Fibroblast of skin of back (primary cell): ENCODE data around the gene FAM24B.
"Not testable (repeated sequence)": the region's sequence is repeated elsewhere in the genome, so short reads cannot be mapped to it uniquely, and the experiment has no call there.

Experiments used
- DNase-seq: peaks from one replicate; pipeline ENCODE4 v3.0.0-alpha.2; 2013

The FAM24B gene

DNA sequence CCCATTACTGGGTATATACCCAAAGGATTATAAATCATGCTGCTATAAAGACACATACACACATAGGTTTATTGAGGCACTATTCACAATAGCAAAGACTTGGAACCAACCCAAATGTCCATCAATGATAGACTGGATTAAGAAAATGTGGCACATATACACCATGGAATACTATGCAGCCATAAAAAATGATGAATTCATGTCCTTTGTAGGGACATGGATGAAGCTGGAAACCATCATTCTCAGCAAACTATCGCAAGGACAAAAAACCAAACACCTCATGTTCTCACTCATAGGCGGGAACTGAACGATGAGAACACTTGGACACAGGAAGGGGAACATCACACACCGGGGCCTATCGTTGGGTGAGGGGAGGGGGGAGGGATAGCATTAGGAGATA lies 21.3 kb downstream of the FAM24B start:
- DNase-seq = not testable (repeated sequence)

DNA sequence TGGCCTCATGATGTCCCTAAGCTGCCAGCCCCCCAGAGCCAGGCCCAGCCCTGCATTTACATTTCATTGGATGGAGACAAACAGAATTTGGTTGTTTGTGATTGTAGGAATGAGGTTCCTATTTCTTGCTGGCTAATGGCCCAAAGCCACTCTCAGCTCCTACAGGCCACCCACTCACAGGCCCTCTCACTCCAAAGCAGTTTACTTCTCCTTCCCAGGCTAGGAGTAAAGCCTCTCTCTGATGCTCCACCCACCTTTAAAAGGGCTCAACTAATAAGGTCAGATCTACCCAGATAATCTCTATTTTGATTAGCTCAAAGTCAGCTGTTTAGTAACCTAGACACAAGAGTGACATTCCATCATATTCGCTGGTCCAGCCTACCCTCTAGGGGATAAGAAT lies 22.5 kb downstream of the FAM24B start:
- DNase-seq = no peak

DNA sequence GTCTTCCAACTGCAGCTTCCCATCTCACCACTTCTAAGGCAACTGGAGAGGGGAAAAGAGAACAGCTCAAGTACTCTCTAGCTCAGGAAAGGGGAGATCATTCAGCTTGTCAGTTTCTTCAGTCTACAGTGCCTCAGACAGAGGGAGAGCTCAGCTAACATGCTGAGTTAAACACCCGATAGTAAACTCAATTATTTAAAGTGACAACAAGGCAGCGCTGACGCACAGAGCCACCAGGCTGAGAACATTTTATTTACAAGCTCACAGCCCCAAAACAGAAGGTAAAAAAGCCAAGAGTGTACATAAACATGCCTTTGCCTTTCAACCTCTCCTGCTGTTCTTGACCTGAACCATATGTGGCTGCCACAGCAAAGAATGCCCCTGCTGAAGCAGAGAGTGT lies 23.6 kb downstream of the FAM24B start:
- no peak for DNase-seq

DNA sequence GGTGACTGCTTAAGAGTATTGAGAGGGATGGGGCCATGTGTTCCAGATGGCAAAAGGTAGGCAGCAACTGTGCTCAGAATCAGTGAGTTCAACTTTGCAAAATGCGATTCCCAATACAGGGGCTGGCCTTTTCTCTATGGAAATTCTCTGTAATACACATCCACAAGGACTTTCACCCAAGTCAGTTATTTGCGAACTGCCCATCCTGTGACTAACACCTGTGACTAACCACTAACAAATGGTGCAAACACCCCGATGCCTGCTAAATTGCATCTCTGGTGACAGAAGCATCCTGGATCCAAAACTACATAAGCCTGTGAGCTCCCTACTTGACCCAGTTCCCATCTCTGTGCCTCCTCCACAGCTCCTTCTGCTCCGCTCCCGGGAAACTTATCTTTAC lies 24.7 kb downstream of the FAM24B start:
- peak; percentile 91 for DNase-seq

DNA sequence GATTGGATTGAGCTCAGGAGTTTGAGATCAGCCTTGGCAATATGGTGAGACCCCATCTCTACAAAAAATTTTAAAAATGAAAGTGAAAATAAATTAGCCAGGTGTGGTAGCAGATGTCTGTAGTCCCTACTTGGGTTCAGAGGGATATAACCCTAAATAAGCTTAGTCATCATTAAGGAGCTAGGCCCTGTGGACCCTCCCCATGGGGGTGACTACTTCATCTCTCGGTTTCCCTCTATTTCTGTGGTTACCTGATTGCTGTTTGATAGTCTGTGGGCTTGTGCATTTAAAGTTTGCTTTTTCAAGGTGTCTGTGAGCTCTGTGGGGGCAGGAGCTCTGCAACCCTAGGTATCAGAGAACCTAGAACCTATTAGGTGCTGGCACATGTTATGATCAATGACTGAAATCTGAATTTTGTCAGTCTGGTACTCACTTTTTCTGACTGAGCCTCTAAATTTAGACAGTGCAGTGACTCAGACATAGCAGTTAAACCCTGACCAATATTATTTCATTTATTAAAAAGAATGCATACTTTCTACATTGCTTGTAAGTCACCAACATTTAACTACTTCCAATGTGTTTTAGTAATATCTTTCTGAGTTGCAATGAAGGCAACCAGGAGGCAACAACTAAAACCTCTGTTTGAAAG lies 25.6 kb downstream of the FAM24B start:
- peak; percentile 73 for DNase-seq

DNA sequence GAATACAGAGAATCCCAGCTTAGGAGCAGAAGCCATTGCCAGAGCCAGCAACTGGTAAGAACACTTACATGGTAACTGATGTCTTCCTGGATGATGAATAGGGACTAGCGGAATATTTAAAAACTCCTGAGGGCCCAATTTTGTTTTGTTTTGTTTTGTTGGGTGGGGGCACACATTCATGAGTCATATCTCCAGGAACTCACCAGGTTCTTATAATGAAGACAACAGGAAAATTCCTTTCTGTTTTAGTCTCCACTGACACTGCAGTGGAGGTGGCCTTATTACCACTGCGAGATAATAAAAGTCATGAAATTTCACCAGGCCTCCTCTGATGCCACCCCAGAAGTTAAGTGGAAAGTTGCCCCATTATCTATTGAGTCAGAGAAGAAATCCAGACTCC lies 27.1 kb downstream of the FAM24B start:
- DNase-seq = peak; percentile 74

DNA sequence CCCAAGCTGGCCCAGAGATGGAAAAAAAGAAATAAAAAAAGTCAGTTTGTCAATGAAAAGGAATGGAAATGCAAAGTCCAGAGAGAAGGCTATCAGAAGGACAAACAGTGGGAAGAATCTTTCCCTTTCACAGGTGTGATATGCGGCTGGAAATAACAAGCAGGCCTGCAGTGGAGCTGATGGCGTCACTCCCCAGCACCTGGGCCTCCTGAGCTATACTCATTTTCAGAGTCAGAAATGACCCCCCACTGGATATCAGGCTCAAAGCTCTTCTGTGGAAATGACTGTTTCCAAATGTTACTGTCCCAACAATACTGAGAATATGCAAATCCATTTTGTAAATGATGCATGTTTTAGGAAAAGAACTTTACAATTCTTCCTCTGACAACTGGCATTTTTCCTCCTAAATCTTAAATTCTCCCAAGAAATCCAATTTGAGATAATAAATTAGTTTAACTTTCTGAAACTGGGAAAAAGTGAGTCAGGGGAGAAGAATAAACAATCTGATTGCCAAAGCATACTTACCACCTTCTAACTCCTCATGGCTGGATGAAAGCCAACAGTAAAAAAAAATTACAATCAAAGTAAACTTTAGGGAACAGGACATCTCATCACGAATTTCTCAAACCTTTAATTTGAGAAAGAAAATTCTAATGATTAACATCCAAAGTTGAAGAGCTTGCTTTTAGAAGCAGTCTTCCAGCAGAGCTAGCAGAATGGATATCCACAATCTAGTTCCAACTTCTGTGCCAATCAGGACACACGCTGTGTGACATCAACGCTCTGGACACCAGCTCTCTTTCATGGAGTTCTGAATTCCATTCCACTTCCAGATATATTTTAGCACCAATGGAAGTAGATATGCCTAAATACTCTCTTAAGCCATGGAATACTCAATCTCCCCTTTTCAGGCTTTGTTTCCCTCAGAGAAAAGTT lies 28.4 kb downstream of the FAM24B start:
- DNase-seq = peak; percentile 58

DNA sequence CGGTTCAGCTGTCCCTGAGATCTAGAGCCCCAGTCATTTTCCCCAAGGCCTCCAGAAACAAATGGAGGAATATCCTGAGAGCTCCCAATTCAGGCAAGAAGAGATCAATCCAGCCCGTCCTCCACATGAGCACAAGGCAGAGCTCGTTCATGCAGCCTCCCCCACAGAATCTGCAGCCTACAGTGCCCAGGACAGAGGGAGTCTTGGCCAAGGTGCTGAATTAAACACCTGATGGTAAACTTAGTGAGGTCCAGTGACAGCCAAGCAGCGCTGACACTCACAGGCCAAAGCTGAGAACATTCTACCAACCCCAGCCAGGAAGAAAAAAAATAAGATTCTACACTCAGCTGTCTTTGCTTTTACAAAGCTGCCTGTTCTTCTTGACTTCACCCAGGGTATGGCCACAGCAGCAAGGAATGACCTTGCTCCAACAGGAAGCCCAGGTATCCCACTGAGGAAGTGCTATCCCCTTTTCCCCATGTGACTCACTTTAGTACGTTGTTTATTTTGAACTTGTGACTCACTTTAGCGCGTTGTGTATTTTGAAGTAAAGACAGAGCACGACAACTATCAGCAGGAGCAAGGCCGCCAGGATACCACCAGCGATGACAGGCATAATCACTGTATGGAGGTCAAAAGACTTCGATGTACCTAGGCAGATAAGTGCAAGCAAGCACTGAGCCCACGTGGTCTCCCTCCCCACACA lies 29.3 kb downstream of the FAM24B start:
- DNase-seq = no peak

DNA sequence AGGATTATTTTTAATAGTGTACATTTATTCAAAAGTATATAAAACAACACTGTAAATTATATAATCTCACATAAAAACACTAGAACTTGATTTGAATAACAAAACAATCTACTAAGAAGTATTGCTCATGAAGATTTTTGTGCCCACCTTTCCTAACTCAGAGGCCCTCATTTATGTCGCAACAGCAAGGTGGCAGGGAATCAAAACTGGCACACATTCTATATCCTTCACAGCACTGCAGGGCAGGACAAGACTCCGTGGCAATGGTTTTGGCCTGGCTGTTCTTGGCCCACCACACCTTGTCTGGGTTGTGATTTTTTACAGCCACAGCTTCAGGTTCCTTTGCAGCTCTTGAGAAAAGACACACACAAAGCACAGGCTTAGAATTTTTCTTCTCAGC lies 30.3 kb downstream of the FAM24B start:
- no peak for DNase-seq

DNA sequence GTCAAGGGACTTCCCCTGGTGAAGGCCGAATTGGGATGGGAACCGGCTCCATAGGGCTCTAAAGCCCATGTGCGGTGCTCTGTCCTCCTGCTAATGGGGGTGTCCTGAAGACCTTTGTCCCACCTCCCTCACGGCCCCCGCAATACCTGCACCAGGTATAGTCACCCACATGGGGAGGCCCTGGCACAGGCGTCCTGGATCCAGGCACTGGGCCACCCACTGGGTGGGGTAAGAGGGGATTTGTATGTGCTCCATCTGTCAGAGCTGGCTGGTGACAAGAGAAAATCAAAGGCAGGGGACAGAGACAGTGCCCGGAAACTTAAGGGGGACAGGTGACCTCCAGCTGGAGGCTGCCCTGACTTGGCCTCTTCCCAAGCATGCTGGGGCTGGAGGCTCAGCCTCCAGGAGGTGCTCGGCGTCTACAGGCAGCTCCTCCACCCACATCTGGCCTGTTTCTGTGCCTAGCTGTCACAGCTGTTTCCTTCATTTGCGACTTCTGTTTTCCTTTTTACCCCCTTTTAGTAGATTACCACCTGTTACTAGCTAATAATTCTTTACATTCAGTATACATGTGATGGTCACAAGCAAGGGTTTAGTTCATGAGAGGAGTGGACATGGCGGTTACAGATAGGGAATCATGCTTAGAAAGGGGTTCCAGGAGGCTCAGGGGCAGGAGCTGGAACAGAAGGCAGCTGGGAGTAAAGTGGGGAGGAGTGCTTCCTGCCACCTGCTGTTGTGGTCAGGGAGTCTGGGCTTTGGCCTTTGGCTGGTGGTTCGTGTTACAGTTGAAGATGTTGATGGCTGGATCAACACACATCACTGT lies 31.4 kb downstream of the FAM24B start:
- DNase-seq = no peak

DNA sequence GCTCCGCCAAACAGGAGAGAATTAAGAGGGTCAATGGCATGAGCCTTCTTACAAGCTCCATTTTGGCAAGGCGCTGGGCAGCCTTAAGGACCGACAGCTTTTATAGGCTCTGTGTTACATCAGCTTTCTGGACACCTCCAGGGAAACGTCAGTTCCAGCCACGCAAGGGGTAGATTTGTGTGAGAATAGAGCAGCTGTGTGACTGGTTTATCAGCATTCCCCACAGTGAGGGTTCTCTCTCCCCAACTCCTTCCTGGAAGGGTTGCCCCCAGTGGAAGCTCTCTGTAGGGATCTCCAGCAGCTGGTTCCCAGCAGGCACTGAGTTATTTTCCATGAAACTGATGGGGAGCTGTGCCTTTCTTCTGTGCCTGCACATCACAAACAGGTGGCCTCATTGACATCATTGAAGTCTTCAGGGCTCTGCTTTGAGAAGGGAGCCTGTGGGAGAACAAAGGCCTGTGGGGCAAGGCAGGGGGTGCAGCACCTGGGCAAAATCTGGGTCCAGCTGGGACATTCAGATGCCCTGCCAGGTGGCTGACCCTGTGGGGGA lies 33.5 kb downstream of the FAM24B start, which contains the start of gene CUZD1:
CUZD1 (minus strand) TSS at position 75 of the 550 bp plus-strand sequence; CDS start at position 61, 14 bp downstream.
- no peak for DNase-seq

DNA sequence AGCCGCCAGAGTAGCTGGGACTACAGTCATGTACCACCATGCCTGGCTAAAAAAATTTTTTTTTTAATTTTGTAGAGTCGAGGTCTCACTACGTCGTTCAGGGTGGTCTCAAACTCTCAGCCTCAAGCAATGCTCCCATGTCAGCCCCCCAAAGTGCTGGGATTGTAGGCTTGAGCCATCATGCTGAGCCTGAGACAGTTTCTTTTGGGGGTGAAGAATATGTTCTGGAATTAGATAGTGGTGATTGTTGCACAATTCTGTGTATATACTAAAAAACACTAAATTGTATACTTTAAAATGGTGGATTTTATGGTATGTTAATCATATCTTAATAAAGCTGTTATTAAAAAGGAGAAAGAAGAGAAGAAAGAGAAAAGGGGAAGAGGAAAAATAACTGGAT lies 35.2 kb downstream of the FAM24B start:
- DNase-seq = no peak

DNA sequence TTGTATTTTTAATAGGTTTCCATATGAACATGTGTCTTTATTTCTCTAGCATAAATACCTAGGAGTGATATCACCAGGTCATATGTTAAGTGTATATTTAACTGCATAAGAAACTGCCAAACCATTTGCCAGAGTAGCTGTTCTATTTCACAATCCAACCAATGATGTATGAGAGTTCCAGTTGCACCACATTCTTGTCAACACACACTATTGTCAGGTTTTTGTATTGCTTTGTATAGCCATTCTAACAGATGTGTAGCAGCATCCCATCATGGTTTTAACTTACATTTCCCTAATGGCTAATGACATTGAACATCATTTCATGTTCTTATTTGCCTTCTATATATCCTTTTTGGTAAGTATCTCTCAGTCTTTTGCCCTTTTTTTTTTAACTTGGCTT lies 37.8 kb downstream of the FAM24B start:
- DNase-seq = no peak

DNA sequence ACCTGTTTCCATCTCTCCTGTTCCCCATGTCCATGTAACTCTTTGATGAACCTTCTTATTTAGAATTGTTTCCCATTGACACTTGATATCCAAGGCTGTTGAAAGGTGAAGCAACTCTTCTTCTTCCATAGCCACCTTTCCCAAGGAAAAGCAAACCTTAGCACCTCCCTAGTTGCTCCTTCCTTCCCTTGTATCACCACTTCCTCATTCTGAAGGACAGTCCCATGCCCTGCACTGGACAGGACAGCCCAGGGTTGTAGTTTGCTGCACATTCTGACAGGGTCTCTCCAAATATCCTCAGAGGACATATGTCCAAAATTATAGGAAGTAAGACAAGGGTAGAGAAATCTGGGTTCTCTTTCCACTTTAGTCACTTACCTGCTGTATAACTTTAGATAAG lies 39.9 kb downstream of the FAM24B start:
- no peak for DNase-seq

DNA sequence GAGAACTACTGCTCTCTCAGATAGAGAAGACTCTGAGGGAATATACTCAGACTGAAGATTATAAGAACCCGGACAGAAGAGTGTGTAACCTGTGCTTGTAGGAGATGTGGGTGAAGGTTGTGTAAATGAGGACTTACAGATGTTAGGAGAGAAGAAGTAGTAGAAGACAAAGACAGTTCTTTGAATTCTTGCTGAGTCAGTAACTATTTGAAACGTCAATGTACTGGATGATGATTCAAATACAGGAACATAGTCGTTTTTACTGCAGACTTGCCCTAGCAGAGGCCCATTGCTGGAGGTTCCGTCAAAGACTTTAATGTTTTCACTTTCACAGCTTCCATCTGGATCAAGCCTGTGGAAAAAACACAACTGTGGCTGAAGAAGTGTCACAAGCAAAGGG lies 40.5 kb downstream of the FAM24B start:
- DNase-seq = no peak

DNA sequence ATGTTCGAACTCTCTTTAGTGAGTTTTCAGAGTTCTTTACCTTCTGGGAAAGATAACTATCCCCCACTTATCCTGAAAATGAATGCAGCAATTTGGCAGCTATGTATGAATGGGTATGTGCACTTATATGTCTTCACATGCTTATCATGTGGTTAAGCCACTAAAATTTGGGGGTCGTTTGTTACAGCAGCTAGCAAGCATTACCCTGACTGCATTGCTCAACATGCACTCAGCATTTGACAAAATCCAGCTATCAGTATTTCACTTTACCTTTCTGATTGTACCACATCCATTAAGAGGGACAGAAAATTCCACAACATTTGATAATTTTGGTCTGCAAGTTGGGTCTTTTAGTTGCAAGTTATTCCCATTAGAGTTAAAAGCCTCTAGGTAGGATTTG lies 43.5 kb downstream of the FAM24B start:
- DNase-seq = no peak

DNA sequence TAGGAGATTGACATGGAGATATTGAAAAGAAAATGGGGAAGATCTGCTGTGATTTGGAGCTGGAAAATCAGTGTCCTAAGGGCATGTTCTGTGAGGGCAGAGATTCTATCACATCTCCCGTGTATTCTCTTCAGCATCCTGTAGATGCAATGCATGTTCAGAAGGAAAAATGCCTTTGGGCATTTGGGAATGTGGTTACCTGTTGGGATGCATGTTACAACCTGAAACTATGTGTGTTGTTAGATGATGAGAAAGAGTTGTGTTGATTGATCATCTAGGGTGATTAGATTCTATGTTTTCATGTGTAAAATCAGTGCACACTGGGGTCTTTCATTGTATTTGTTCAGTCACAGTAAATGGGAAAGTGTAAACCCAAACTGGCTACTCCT lies 48.4 kb downstream of the FAM24B start:
- DNase-seq = no peak

DNA sequence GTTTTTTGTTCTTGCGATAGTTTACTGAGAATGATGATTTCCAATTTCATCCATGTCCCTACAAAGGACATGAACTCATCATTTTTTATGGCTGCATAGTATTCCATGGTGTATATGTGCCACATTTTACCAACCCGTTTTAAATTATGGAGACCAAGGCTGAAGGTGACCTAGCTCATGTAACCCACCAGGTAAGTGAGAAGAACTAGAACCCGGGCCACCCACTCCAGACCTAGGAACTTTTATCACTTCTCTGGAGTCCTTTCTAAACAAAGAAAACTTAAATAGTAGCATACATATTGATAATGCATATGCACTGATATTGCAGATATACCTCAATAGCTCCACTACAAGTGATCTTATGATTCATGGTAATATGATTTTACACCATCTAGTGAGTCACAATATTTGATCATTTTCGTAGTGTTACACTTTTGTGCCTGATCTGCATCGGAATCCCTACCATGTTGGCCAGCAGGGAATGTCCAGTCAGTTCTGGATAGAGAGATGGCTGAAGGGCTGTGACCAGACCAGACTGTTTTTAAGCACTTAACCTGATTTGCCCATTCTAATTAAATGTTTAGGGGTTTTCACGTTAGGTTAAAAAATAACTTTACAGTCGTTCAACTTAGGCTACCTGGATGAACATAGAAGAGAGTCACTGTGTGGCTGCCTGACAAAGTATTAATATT lies 49.0 kb downstream of the FAM24B start:
- DNase-seq = no peak

DNA sequence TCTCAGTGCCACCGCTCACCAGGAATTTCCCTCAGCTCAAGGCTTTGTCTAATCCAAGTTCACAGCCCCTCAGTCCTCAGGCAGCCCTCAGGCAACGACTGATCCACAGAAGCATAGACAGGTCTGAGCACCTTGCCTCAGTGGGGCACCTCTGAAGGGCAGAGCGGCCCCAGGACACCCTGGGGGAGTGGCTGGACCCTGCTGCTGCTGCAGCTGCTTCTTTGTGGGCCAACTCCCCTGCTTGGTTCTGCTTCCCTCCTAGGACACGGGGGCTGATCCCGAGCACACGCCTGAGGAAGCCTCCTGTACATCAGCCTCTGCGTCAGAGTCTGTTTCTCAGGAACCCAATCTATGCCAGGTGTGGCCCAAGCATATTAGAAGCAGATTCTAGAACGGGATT lies 49.9 kb downstream of the FAM24B start:
- DNase-seq = no peak

DNA sequence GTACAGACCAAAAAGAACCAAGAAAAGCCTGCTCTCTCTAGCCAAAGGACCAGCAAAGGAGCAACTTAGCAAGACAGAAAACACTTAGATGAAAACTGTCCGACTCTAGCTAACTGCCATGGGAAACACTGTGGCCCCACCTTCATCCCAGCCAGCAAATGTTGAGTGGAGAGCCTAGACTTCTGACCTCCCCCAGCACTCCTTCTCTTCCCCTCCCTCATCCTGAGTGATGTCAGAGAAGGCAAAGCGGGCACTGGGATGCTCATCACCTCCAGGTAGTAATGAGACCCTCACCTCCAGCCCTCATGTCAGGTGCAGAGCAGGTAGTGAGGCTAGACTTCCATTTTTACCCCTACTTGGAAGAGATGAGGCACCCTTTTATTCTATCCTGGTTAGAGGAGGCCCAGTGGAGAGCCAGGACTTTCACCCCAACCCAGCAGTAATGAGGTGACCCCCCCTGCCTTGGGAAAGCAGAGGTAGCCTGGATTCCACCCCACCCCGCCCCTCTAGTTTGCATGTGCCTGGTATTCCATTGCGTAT lies 50.6 kb downstream of the FAM24B start:
- DNase-seq = no peak

DNA sequence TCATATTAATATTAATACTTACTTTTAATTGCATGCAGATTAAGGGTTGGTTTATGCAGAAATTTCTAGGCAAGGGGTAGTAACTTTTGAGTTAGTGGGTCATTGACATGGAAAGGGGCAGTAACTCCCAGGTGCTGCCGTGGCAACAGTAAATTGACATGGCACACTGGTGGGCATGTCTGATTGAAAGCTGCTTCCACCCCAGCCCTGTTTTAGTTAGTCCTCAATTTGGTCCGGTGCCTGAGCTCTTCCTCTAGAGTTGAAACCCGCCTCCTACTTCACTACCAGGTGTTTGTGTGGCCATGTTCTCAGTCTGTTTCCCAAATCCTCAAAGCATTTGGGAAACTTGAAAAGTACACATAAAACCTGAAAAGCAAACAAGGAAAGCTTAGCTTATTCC lies 52.1 kb downstream of the FAM24B start:
- DNase-seq = no peak
